Transverse colon (tissue), 4 donors: Measurements from ENCODE around the gene PRPF8.

Experiments used
- POLR2A ChIP-seq: fragments of 450-650 bp; IDR thresholded peaks from one replicate; pipeline ENCODE4 v1.6.1; 2016; ENCODE audit warnings: antibody characterized with exemption, mild to moderate bottlenecking, moderate library complexity
- POLR2AphosphoS5 ChIP-seq, 3 donors: sonication (generic); formaldehyde crosslinking; IDR thresholded peaks; one replicate each; pipeline ENCODE4 v1.6.1; 2016; ENCODE audit warnings: antibody characterized with exemption in 3 of 3
- TF ChIP-seq, protein P1 (sequence below), 5 experiments: fragments of 200-600 bp in 3 of 5; fragments of 450-650 bp in 2 of 5; sonication (generic) in 3 of 5; IDR thresholded peaks; 1 replicate in 2 of 5; 2 replicates in 3 of 5; pipeline ENCODE4 v1.5.1; 2016 to 2017; ENCODE audit warnings: antibody characterized with exemption in 5 of 5, inconsistent platforms in 3 of 5, mild to moderate bottlenecking in 2 of 5, moderate library complexity in 1 of 5

DNA sequence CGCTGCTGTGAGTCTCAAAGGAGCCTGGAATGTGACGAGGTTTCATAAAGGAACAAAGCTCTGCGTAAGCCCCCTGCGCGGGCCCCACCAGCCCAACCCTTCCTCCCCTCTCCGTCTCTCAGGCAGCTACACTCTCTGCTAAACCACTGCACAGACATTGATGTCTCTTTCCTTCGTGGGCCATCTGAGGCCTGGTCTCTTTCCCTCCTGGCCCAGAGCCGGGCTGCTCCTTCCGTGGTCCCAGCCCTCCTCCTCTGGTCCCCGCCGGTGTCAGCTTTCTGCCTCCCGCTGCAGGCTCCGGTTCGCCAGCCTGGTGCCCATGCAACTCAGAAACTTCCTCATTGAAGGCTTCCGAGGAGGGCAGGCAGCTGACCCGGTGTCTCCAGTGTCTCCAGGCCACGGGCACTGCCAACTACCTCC lies 46.5 kb downstream of the PRPF8 start:
- TF ChIP-seq POLR2AphosphoS5 (IDR thresholded peaks at IDR 0.05), result no peak
- no peak for TF ChIP-seq POLR2A
- TF ChIP-seq, protein P1, sequence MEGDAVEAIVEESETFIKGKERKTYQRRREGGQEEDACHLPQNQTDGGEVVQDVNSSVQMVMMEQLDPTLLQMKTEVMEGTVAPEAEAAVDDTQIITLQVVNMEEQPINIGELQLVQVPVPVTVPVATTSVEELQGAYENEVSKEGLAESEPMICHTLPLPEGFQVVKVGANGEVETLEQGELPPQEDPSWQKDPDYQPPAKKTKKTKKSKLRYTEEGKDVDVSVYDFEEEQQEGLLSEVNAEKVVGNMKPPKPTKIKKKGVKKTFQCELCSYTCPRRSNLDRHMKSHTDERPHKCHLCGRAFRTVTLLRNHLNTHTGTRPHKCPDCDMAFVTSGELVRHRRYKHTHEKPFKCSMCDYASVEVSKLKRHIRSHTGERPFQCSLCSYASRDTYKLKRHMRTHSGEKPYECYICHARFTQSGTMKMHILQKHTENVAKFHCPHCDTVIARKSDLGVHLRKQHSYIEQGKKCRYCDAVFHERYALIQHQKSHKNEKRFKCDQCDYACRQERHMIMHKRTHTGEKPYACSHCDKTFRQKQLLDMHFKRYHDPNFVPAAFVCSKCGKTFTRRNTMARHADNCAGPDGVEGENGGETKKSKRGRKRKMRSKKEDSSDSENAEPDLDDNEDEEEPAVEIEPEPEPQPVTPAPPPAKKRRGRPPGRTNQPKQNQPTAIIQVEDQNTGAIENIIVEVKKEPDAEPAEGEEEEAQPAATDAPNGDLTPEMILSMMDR (IDR thresholded peaks at IDR 0.05), result no peak
